Effector CD4-positive, alpha-beta T cell (primary cell): ENCODE measurements around the gene ZNF750.

Experiments used
- DNase-seq: peaks from one replicate; pipeline ENCODE4 v3.0.0-alpha.2; 2020

The ZNF750 gene

GRCh38 chr17:82859431-82860403 lies 19.9 kb upstream of the ZNF750 start:
- peak; percentile 47 for DNase-seq

DNA sequence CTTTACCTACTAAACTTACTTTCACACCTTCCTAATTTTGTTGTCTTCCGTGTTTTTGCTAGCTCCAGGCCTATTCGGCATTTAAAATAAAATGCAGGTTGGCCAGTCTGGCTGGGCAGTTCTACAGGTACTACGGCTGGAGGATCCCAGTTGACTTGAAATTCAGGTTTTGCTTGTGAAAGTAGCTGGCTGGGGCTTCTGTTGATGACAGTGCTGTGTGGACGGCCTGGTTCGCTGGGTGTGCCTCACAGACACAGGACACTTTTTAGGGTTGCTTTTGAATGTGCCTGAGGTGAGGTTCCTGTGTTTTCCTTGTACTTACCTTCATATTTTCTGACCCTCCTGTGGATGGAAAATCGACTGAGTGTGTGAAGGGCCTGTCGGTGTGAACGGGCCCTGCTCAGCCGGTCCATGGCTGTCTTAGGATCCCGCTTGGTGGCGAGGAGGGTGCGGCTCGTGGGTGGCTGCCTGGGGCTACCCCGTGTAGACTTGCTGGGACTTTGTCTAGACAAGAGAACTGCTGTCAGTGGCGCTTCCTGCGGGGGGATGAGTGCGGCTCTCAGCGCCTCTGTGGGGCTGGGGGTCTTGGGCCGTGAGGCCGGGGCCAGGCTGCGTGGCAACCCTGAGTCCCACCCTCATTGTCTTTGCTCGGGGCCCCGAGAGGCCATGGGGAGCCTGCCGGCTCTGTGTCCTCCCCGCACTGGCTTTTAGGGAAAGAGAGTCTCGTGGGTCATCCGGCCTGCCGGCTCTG lies 18.7 kb upstream of the ZNF750 start:
- DNase-seq = peak; percentile 32

GRCh38 chr17:82856361-82856760 lies 16.5 kb upstream of the ZNF750 start:
- no peak for DNase-seq

GRCh38 chr17:82854226-82854625 lies 14.4 kb upstream of the ZNF750 start:
- no peak for DNase-seq

GRCh38 chr17:82851381-82851780 lies 11.6 kb upstream of the ZNF750 start:
- no peak for DNase-seq

- DNase-seq = no peak
Observed at GRCh38 chr17:82849076-82849945, 9.5 kb upstream of the ZNF750 start.

GRCh38 chr17:82848022-82848592 lies 8.3 kb upstream of the ZNF750 start:
- no peak for DNase-seq

GRCh38 chr17:82846061-82846691 lies 6.4 kb upstream of the ZNF750 start:
- no peak for DNase-seq

- no peak for DNase-seq
Observed at GRCh38 chr17:82845163-82845807, 5.5 kb upstream of the ZNF750 start.

DNA sequence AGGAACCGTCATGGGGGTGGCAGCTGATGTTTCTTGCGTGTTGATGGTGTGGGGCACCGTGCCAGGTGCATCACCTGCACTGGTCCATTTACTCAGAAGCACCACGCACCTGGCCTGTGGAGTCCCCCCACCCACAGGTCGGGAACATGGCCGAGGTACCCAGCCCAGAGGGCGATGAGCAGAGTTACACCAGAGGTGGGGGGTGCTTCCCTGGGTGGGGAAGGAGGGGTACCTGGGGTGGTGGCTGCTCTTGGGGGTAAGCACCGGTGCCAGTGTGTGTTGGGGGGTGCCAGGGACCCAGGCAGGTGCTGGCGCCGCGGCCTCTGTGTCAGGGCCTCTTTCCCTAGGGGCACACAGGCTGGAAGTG lies 5.0 kb upstream of the ZNF750 start:
- no peak for DNase-seq

GRCh38 chr17:82843904-82844680 lies 4.3 kb upstream of the ZNF750 start:
- DNase-seq = no peak

GRCh38 chr17:82841921-82842596 lies 2.2 kb upstream of the ZNF750 start:
- DNase-seq = no peak

DNA sequence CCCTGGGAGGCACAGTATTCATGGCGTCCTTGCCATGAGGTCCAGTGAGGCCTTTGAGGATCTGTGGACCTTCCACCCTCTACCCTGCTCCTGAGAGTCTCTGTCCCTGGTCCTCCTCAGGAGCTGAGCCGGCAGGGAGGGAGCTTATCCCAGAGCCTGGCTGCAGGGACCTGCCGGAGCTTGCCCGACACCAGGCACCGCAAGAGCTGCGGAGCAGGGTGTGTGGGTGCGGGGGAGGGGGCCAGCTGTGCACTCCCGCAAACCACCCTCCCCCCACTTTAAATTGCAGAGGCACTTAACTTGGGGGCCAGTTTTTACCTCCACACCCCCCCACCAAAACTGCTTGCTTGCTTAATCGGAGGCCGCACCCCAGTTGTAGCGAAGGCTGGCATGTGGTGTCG lies 609 bp upstream of the ZNF750 start:
- DNase-seq = no peak

DNA sequence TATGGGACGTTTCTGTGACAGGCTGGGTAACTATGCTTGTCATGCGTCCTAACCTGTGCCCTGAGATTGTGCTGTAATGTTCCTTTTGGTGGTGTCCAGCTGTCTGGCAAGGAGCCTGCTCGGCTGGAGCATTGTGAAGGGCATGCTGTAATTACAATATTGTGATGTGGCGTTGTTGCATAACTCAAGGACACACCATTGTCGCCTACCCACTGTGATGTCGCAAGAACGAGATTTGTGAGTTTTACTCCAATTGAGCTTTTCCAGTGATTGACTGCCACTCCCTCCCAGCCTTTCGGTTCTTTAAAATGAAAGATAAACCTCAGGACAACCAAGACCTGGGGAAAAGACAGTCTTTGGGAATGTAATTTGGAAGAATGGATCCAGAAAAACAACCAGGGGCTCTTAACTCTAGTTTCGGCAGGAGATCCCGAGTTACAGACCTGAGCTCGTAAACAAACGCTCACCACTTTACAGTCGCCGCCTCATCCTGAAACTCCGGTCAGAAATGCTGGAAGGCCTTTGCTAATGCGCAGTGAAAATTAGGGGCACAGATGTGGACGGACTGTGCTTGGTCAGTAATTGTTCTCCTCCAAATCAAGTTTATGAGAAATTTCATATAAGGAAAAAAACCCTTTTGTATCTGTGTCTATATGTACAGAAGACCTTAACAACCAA lies 1.3 kb downstream of the ZNF750 start:
- DNase-seq = no peak

- DNase-seq = no peak
Observed at GRCh38 chr17:82837586-82838320, 2.1 kb downstream of the ZNF750 start.

DNA sequence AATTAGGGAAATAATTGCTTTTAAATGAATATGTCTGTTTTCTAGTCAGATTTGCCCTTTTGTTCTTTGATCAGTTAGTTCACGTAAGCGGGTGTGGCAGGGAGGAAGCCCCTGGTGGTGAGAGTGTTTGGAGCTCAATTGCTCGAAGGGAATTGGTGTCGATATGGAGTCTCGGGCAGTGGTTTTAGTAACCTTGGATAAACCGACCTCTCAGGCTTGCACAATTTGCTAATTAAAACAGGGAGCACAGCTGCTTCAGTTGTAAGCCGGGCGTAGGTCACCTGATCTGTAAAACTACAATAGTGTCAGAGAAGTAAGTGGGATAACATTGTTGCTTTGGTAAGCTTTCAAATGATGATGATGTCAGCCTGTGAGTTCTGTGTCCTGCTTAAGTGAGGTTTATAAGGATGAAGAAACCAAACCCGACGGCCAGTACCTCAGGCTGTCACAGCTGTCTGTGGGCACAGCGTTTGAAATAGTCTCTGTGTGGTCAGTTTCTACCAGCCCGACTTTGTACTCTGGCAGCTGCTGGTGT lies 2.9 kb downstream of the ZNF750 start:
- DNase-seq = no peak

DNA sequence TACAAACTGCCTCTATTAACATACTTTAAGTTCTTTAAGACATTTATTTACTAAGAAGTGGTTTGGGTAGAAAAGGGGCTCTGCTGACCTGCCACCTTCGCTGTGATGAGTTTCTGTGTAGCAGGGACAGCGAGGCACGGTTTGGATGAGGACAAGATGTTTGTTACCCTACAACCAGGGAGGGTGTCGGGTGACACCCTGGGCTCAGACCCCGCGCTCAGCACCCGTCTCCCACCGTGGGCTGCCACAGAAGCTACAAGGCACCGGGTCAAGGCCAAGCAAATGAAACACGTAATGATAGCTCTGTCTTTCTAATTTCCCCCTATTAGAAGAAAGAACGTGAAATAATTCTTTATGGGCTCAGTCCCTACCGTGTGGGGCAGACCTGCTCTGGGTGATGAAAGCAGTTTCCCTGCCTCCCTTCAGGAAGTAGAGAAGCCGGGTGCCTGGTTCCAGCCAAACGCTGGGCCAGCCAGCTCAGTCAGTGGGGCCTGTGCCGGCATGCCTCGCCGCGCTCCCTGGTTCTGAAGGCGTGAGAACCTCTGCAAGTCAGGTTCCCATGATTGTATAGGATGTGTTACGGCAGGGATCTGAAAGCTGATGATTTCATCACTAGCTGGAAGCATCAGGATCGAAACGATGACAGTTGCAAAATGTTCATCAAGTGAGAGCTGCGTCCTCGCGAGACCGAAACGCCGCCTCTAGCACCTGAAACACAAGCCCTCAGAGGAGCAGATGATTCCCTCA lies 3.9 kb downstream of the ZNF750 start:
- no peak for DNase-seq

- no peak for DNase-seq
Observed at GRCh38 chr17:82835122-82835521, 4.7 kb downstream of the ZNF750 start.
